HepG2 (cell line): ENCODE data around the gene LRRTM1. TPM values are rescaled to one million over a fixed set of nuclear protein-coding genes. Genes with fewer than 3 reads are reported as not detected.

Experiments used
- MAZ ChIP-seq, 2 experiments: sonication (generic) in 1 of 2; formaldehyde crosslinking in 1 of 2; IDR thresholded peaks; 2 replicates each; pipeline versions ENCODE4 v1.5.0 to v1.6.1; 2012 to 2020; ENCODE audit warnings: low read depth in 2 of 2, mild to moderate bottlenecking in 2 of 2, borderline replicate concordance in 1 of 2, improper control_type of control experiment in 1 of 2, low read length in 1 of 2, missing genetic modification reagents in 1 of 2, moderate library complexity in 1 of 2
- polyA plus RNA-seq, 8 experiments: library from polyadenylated mRNA; depleted of rRNA in 3 of 8; stranded (reverse) in 7 of 8; unstranded in 1 of 8; fragments of >200 nt; fragmentation: Illumina TruSeq in 4 of 8; extraction: Trizol in 4 of 8; gene quantifications; 2 replicates each; pipeline versions ENCODE4 v1.2.1 to v1.2.3, GENCODE V29; 2011 to 2016; ENCODE audit warnings: low read depth in 4 of 8, missing spikeins in 1 of 8, mixed read lengths in 1 of 8; ENCODE audit not compliant: insufficient read depth in 1 of 8
- total RNA-seq, 5 experiments: library from RNA; depleted of rRNA; stranded (reverse); fragments of >200 nt; fragmentation: Illumina TruSeq; extraction: Trizol; gene quantifications; 2 replicates each; pipeline ENCODE4 v1.2.3, GENCODE V29; 2016; ENCODE audit warnings: low read depth in 1 of 5
- TF ChIP-seq, protein P1 (sequence below): sonication (generic); formaldehyde crosslinking; IDR thresholded peaks from 2 replicates; pipeline ENCODE4 v1.4.0; 2020; ENCODE audit warnings: missing genetic modification reagents
- TF ChIP-seq, protein P2 (sequence below): sonication (generic); formaldehyde crosslinking; IDR thresholded peaks from 2 replicates; pipeline ENCODE4 v1.4.0; 2020; ENCODE audit warnings: mild to moderate bottlenecking, missing genetic modification reagents

Gene LRRTM1
- total and polyA plus RNA-seq, 2 of the 13 experiments (the other 11 are each of a cell fraction or from before 2014, with no cell fraction given): not detected

DNA sequence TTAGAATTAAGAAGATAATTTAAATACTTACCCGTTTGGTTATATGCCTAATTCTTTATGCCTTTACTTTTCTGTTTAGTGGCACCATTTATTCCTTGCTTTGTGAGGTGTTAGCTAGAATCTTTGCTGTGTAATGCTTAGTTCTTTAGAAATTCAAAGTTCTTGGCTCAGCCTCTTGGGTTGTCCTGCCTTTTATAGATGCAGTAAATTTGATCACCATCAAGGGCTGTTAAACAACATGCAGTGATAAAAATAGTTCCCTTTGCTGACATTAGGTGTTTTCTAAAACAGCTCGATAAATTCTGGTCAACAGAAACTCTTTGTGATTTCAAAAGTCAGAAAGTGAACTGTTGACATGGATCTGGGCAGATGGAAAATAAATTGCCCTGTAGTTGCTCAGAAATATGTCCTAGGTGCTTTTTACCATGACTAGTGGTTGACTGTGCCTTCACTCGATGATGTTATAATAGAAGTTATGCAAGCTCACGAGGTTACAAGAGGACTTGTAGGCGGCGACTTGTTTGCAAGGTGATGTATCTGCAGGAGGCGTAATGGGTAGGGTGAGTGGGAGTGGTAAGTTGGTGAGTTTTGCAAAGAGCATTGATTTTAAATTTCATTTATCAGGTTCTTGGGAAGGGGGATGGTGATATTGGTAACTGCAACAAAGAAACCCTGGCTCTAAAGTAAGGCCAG is 52.1 kb downstream of the LRRTM1 start (continued):
- TF ChIP-seq, protein P1, sequence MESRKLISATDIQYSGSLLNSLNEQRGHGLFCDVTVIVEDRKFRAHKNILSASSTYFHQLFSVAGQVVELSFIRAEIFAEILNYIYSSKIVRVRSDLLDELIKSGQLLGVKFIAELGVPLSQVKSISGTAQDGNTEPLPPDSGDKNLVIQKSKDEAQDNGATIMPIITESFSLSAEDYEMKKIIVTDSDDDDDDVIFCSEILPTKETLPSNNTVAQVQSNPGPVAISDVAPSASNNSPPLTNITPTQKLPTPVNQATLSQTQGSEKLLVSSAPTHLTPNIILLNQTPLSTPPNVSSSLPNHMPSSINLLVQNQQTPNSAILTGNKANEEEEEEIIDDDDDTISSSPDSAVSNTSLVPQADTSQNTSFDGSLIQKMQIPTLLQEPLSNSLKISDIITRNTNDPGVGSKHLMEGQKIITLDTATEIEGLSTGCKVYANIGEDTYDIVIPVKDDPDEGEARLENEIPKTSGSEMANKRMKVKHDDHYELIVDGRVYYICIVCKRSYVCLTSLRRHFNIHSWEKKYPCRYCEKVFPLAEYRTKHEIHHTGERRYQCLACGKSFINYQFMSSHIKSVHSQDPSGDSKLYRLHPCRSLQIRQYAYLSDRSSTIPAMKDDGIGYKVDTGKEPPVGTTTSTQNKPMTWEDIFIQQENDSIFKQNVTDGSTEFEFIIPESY (CRISPR knock-in tag): no peak
- no peak for TF ChIP-seq MAZ (IDR thresholded peaks at IDR 0.05; ENCODE audit: borderline replicate concordance, low read depth, low read length)
- TF ChIP-seq MAZ (CRISPR knock-in tag; IDR thresholded peaks at IDR 0.05; ENCODE audit: low read depth): no peak
- TF ChIP-seq, protein P2, sequence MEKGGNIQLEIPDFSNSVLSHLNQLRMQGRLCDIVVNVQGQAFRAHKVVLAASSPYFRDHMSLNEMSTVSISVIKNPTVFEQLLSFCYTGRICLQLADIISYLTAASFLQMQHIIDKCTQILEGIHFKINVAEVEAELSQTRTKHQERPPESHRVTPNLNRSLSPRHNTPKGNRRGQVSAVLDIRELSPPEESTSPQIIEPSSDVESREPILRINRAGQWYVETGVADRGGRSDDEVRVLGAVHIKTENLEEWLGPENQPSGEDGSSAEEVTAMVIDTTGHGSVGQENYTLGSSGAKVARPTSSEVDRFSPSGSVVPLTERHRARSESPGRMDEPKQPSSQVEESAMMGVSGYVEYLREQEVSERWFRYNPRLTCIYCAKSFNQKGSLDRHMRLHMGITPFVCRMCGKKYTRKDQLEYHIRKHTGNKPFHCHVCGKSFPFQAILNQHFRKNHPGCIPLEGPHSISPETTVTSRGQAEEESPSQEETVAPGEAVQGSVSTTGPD (CRISPR knock-in tag): no peak
